HuH-7.5 (cell line): ENCODE data around the gene CD163.
"Not testable (repeated sequence)": the region's sequence is repeated elsewhere in the genome, so short reads cannot be mapped to it uniquely, and the experiment has no call there.

ENCODE experiments used
- DNase-seq: peaks from one replicate; pipeline ENCODE4 v3.0.0; 2011; ENCODE audit warnings: low spot score

Gene CD163

GRCh38 chr12:7448099-7448498, 55.5 kb downstream of the CD163 start:
- DNase-seq, result no peak

- no peak for DNase-seq
These were observed 59.0 kb downstream of the CD163 start for GRCh38 chr12:7444537-7444936.

GRCh38 chr12:7444076-7444475, 59.5 kb downstream of the CD163 start, which contains the start of gene CD163L1:
CD163L1 (minus strand) TSS chr12:7444153; CDS start chr12:7444127, 26 bp downstream.
- DNase-seq, result no peak

- no peak for DNase-seq
These were observed 62.4 kb downstream of the CD163 start for GRCh38 chr12:7441216-7441615.

- no peak for DNase-seq
These were observed 63.7 kb downstream of the CD163 start for GRCh38 chr12:7439579-7440505.

GRCh38 chr12:7438291-7438995, 65.1 kb downstream of the CD163 start:
- not testable (repeated sequence) for DNase-seq

- DNase-seq, result not testable (repeated sequence)
These were observed 66.1 kb downstream of the CD163 start for GRCh38 chr12:7437494-7437893.

GRCh38 chr12:7434670-7435069, 68.9 kb downstream of the CD163 start:
- no peak for DNase-seq

GRCh38 chr12:7433276-7433822, 70.2 kb downstream of the CD163 start:
- no peak for DNase-seq

- no peak for DNase-seq
These were observed 71.4 kb downstream of the CD163 start for GRCh38 chr12:7431993-7432685.
